HG02759 (cell line): ENCODE results near the gene NPAS3.

Source experiments
- ATAC-seq: cut with Tn5 transposase; IDR thresholded peaks from one replicate; pipeline ENCODE4 v1.9.1; 2021; ENCODE audit warnings: mild to moderate bottlenecking, moderate library complexity; ENCODE audit not compliant: unreplicated experiment

The NPAS3 gene

GRCh38 chr14:32938719-32939253, at the start of gene NPAS3:
TSS of gene NPAS3 (plus strand) at chr14:32938879.
- peak; percentile 40 for ATAC-seq

DNA sequence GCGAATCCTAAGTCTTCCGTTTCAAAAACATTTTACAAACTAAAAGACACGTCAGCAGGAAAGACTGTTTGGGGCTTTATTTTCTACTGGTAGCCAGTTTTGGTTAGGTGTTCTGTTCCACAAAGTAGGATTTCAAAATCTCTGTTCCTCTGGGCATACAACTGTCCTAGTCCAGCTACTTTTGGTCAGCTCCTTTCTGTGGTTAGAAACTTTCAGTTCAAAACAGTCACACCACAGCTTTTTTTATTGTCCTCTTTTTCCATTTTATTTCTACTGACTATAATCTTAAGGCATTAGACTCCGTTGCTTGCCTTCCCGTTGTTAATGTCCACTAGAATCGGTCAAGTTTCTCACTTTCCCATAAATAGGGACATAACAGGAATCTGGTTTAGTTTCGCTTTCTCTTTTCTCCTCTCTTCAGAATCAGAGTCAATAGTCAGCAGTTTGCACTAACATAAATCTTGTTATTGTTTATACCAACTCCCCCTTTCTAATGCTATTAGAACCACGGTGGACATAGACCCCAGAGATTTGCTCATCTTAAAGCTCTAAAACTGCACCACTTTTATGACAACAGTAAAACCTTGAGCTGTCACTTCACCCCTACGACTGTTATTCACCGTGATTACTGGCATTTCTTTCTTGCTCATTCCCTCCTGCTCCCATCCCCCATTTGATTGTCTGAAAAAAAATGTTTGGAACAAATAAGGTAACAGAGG, 41.5 kb upstream of the NPAS3 start:
- no peak for ATAC-seq

- no peak for ATAC-seq
Observed at GRCh38 chr14:32897698-32898064, 41.0 kb upstream of the NPAS3 start.

DNA sequence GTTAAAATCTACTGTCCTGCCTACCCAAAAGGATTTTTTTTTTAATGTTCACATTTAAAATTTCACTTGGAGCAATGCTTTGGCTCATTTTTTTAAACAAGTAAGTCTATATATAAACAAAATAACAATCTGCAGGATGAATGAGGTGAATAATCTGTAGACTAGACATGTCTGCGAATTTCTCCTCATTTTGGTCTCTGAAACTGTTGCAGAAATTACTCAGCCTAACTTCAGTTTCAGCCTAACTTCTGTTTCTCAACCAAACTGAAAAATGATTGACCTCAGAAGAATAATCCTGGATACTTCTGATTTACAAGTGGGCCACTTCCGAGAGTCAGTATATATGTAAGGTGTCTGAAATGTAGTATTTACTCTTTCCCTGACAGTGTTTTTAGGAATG, 39.8 kb upstream of the NPAS3 start:
- ATAC-seq, result no peak

GRCh38 chr14:32900547-32900946, 38.1 kb upstream of the NPAS3 start:
- ATAC-seq, result no peak

- no peak for ATAC-seq
Observed at GRCh38 chr14:32905013-32905412, 33.7 kb upstream of the NPAS3 start.

- no peak for ATAC-seq
Observed at GRCh38 chr14:32906672-32907071, 32.0 kb upstream of the NPAS3 start.

DNA sequence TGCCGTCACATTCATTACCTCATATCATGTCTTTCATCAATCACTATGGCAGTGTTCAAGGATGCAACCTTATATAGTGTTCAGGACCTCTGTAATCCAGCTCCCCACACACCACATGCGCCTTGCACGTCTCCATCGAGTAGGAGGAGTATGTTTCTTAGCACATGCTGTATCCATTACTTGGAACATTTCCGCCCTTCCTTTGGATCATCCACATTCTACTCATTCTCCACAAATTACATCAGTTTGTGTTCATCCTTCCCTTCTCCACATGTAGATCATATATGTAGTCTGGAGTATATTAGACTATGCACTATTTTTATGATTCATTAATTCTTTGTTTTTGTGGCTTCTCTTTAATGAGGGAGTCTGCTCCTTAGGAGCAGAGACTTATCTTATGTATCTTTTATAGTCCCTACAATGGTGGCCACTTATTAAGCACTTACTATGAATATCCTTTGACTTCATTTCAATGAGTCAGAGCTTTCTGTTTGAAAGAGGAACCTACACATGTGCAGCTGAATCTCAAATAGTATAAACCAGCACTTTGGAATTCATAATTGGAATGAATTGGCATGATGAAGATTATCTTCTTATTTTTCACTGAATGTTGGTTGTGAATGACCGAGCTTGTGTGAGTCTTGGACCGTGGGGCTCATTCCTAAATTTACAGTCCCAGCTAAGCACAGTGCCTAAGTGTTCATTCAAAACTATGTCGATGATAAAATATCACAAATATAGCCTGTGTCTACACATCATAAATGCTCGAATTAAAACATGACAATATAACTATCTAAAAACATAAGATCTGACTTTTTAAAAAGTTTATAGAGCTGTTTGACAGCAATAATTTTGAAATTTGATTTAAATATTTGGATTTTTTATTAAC, 30.2 kb upstream of the NPAS3 start:
- ATAC-seq, result no peak

DNA sequence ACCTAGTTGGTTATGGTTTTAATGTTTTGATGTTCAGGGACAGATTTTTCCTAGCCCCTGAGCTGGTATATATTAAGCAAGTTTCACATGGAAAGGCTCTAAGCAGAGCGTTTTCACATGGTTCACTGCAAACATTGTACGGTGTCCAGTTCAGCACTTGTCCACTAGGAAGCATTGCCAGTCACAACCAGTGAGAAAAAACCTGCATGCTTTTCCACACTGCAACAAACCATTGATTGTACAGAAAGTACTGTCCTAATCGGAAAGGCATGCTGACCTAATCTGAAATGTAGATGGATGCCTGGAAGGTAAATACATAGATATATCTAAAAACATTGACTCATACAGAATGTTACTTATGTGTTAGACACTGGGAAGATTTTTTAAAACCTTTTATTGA, 25.0 kb upstream of the NPAS3 start:
- ATAC-seq, result no peak

- ATAC-seq, result no peak
Observed at GRCh38 chr14:32914391-32914790, 24.3 kb upstream of the NPAS3 start.

DNA sequence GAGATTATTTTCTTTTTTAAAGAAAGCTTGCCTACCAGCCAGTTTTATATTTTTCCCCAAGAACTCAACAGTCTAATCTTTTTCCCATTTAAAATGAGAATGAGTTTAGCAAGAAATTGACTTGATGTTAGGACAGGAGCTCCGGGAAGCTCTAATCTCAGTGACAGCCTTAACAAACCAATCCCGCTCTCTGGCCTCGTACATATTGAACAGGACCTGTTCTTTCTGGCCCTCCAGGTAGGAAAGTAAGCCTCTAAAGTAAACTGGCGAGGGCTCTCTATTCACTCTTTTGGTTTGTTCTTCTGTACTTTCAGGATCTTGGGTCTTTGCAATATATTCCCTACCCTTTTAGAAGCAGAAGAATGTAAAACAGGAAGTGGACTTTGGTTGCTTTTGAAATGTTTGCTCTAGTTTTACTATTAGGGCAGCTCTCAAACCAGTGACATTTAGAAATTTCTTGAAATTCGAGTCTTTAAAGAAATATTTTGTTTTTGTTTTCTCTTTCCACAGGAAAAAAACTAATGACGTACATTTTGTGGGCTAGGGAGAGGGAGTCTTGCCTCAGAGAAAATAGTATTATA, 17.9 kb upstream of the NPAS3 start:
- ATAC-seq, result no peak

DNA sequence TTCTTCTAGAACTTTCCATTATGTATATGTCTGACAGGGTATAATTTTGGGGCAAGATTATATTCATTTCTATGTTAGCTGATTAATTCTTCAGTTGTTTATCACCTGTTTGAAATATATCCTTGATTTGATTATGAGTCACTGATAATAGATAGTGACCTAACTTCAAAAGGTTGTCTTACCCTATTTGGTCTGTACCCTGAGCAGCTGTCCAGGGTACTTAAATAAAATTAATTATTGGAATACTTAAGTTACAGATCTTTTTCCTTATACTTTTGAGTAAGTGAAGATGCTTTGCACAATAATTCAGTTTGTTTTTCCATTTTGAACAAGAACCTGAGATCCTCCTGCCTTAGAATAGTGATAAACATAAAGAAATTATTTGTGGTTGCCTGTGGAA, 13.2 kb upstream of the NPAS3 start:
- ATAC-seq, result no peak

DNA sequence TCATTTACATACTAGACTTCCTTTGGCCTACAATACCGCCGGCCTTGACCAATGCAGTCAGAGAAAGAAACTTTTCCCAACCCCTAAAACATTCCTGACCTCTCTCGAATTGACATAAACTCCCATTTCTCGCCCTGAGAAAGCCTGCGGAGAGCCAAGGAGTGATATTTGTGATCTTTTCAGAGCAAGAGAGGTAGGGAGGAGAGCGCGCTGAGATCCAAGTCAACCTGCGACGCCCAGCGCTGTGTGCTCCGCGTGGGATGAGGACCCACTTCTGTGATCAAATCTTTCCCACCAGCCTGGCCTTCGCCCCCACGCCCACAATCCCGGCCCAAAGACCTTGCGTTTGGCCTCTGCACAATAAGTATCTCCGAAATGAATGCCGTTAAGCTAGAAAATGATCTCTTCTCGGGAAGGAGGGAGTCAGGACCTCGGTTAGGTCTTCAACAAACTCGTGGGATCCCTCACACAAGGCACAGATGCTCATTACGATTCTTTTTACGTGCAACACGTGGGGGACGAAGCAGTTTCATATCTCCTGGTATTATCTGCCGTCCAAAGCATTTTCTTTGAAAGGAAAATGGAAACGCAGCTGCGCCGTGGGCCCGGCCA, 6.3 kb upstream of the NPAS3 start:
- ATAC-seq, result no peak

- no peak for ATAC-seq
Observed at GRCh38 chr14:32932914-32933628, 5.6 kb upstream of the NPAS3 start.

- ATAC-seq, result no peak
Observed at GRCh38 chr14:32933629-32934072, 5.0 kb upstream of the NPAS3 start.

DNA sequence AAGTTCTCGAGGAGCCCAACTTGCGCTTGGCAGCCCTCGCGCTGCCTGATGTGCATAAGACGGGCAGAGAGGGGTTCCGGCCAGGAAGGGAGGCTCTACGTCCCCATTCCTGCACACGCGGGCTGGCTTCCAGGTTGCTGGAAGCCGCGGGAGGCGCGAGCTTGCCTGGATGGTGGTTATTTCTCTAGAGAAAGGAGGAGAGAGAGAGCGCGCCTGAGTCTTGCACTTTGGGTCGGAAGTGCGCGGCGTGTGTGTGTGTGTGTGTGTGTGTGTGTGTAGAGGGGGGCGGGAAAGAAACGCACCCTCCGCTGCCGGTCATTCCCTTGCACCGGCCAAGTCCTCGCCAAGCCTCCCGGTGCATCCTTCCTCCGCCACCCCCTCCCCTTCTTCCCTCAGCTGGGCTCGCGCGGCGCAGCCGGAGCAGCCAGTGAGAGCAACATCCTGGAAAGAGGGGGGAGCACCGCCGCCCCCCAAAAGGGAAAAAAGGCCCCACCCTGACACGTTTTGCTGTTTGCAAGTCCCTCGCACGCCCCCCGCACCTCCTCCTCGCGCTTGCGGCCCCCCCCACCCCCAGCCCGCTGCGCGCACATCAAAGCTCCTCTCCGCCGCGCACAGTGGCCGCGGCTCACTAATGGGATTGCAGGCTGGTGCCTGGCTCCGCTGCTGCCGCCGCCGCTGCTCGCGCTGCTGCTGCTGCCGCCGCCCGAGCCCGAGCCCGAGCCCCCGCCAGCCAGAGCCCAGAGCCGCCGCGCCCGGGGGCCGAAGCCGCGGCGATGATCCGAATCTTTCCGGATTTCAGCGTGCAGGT, 4.4 kb upstream of the NPAS3 start:
- ATAC-seq, result no peak

- no peak for ATAC-seq
Observed at GRCh38 chr14:32934881-32935633, 3.6 kb upstream of the NPAS3 start.

- ATAC-seq, result peak; percentile 46
Observed at GRCh38 chr14:32939254-32940065, 781 bp downstream of the NPAS3 start.
